Neural progenitor cell (in vitro differentiated cells): ENCODE data around the gene CTNNA3. TPM values are rescaled to one million over a fixed set of nuclear protein-coding genes. Genes with fewer than 3 reads are reported as not detected.

Experiments
- DNase-seq: peaks from one replicate; pipeline ENCODE4 v3.0.0-alpha.2; 2016; ENCODE audit warnings: low spot score
- H2AFZ ChIP-seq: fragments of 200-600 bp; sonication (generic); replicated peaks from 2 replicates; pipeline ENCODE4 v1.6.1; 2016; ENCODE audit warnings: antibody characterized with exemption
- H3F3A ChIP-seq: fragments of 200-600 bp; sonication (generic); 2 replicates; pipeline ENCODE4 v1.6.1; 2016; ENCODE audit warnings: antibody characterized with exemption, low read depth
- H3K27ac ChIP-seq: fragments of 200-600 bp; sonication (generic); 2 replicates; pipeline ENCODE4 v1.5.1; 2016; ENCODE audit warnings: mild to moderate bottlenecking
- H3K27me3 ChIP-seq: fragments of 200-600 bp; sonication (generic); 2 replicates; pipeline ENCODE4 v1.6.1; 2016; ENCODE audit warnings: mild to moderate bottlenecking, moderate library complexity
- H3K36me3 ChIP-seq: fragments of 200-600 bp; sonication (generic); 2 replicates; pipeline ENCODE4 v1.5.1; 2016
- H3K4me1 ChIP-seq: fragments of 200-600 bp; sonication (generic); 2 replicates; pipeline ENCODE4 v1.6.1; 2016; ENCODE audit warnings: mixed run types
- H3K4me2 ChIP-seq: fragments of 200-600 bp; sonication (generic); 2 replicates; pipeline ENCODE4 v1.6.1; 2016
- H3K4me3 ChIP-seq: fragments of 200-600 bp; sonication (generic); 2 replicates; pipeline ENCODE4 v1.5.1; 2016
- H3K79me2 ChIP-seq: fragments of 200-600 bp; sonication (generic); 2 replicates; pipeline ENCODE4 v1.6.1; 2016; ENCODE audit warnings: low read depth
- H3K9ac ChIP-seq: fragments of 200-600 bp; sonication (generic); 2 replicates; pipeline ENCODE4 v1.6.1; 2016
- H3K9me3 ChIP-seq: fragments of 200-600 bp; sonication (generic); 2 replicates; pipeline ENCODE4 v1.5.1; 2016; ENCODE audit warnings: low read depth
- H4K20me1 ChIP-seq: fragments of 200-600 bp; sonication (generic); 2 replicates; pipeline ENCODE4 v1.6.1; 2016; ENCODE audit warnings: low read depth
- H3K27ac Mint-ChIP-seq: 3 replicates; pipeline ENCODE4 v1.8.0; 2021; ENCODE audit warnings: mixed read lengths
- H3K27me3 Mint-ChIP-seq: 2 replicates; pipeline ENCODE4 v1.8.0; 2022; ENCODE audit warnings: low read depth, mild to moderate bottlenecking, inconsistent platforms, moderate library complexity, mixed read lengths; ENCODE audit not compliant: insufficient read depth
- H3K36me3 Mint-ChIP-seq: 3 replicates; pipeline ENCODE4 v1.8.0; 2021; ENCODE audit warnings: mixed read lengths
- H3K4me1 Mint-ChIP-seq: 3 replicates; pipeline ENCODE4 v1.8.0; 2021; ENCODE audit warnings: mixed read lengths
- H3K4me3 Mint-ChIP-seq: 3 replicates; pipeline ENCODE4 v1.8.0; 2021; ENCODE audit warnings: mild to moderate bottlenecking, moderate library complexity, mixed read lengths
- H3K9me3 Mint-ChIP-seq: 3 replicates; pipeline ENCODE4 v1.8.0; 2020; ENCODE audit warnings: mixed read lengths
- CTCF ChIP-seq: fragments of 200-600 bp; sonication (generic); IDR thresholded peaks from 2 replicates; pipeline ENCODE4 v1.5.1; 2017; ENCODE audit warnings: antibody characterized with exemption, mild to moderate bottlenecking
- EZH2 ChIP-seq: fragments of 200-600 bp; sonication (generic); IDR thresholded peaks from 2 replicates; pipeline ENCODE4 v1.6.1; 2017; ENCODE audit warnings: antibody characterized with exemption, mild to moderate bottlenecking, moderate library complexity
- EZH2phosphoT487 ChIP-seq: fragments of 200-600 bp; sonication (generic); IDR thresholded peaks from 2 replicates; pipeline ENCODE4 v1.6.1; 2017; ENCODE audit warnings: antibody characterized with exemption
- total RNA-seq: library from RNA; depleted of rRNA; stranded (reverse); fragments of >200 nt; gene quantifications from 2 replicates; pipeline ENCODE4 v1.2.3, GENCODE V29; 2015; ENCODE audit warnings: low replicate concordance

Gene CTNNA3
- total RNA-seq, 1 donor from 2014 or later, result 12.9 TPM

- H3K4me2 ChIP-seq, result no peak overlapping the region
- Mint-ChIP-seq H3K27ac (no peak overlapping the region), H3K4me3 (no peak overlapping the region), H3K9me3 (no peaks in the 10 kb centered on the region), H3K36me3 (no peaks in the 10 kb centered on the region), H3K4me1 (no peaks in the 10 kb centered on the region), H3K27me3 (no peaks in the 10 kb centered on the region)
- no peak for TF ChIP-seq EZH2phosphoT487
- no peak for TF ChIP-seq CTCF
- no peak for TF ChIP-seq EZH2
- H3K9me3 ChIP-seq, result no peaks in the 10 kb centered on the region
- H3K79me2 ChIP-seq, result no peaks in the 10 kb centered on the region
- H3K9ac ChIP-seq, result no peak overlapping the region
- H3K4me1 ChIP-seq, result peaks cover 6% of the 10 kb centered on the region
- H3K27me3 ChIP-seq, result no peaks in the 10 kb centered on the region
- H4K20me1 ChIP-seq, result no peaks in the 10 kb centered on the region
- DNase-seq, result no peak
- no peak overlapping the region for H3K27ac ChIP-seq
- H3F3A ChIP-seq, result no peaks in the 10 kb centered on the region
- H2AFZ ChIP-seq, result no peak overlapping the region
- no peaks in the 10 kb centered on the region for H3K36me3 ChIP-seq
- no peak overlapping the region for H3K4me3 ChIP-seq
Measured at GRCh38 chr10:67261300-67261797, 434.6 kb downstream of the CTNNA3 start.

- Histone ChIP-seq H3K27me3 (no peaks in the 10 kb centered on the region), H3K27ac (no peak overlapping the region), H3K9me3 (no peaks in the 10 kb centered on the region), H3K4me1 (peaks cover 6% of the 10 kb centered on the region), H3K79me2 (no peaks in the 10 kb centered on the region), H3K4me3 (no peak overlapping the region), H2AFZ (no peak overlapping the region), H3K4me2 (no peak overlapping the region), H3K36me3 (no peaks in the 10 kb centered on the region), H3F3A (no peaks in the 10 kb centered on the region), H3K9ac (no peak overlapping the region), H4K20me1 (no peaks in the 10 kb centered on the region)
- no peak for DNase-seq
- Mint-ChIP-seq H3K9me3 (no peaks in the 10 kb centered on the region), H3K27me3 (no peaks in the 10 kb centered on the region), H3K4me1 (no peaks in the 10 kb centered on the region), H3K36me3 (no peaks in the 10 kb centered on the region), H3K27ac (no peak overlapping the region), H3K4me3 (no peak overlapping the region)
- TF ChIP-seq EZH2phosphoT487, result no peak
- no peak for TF ChIP-seq EZH2
- no peak for TF ChIP-seq CTCF
Measured at GRCh38 chr10:67259319-67259929, 436.6 kb downstream of the CTNNA3 start.

GRCh38 chr10:67257427-67258144 is 438.4 kb downstream of the CTNNA3 start:
- no peak for DNase-seq
- no peak overlapping the region for H3K27ac Mint-ChIP-seq
- no peak overlapping the region for H3K4me2 ChIP-seq
- no peak overlapping the region for H3K4me3 ChIP-seq
- H3K4me1 ChIP-seq, result peaks cover 6% of the 10 kb centered on the region
- H3K9me3 ChIP-seq, result no peaks in the 10 kb centered on the region
- H3K4me3 Mint-ChIP-seq, result no peak overlapping the region
- TF ChIP-seq CTCF (no peak), EZH2 (no peak), EZH2phosphoT487 (no peak)
- H3K9me3 Mint-ChIP-seq, result no peaks in the 10 kb centered on the region
- H3K36me3 Mint-ChIP-seq, result no peaks in the 10 kb centered on the region
- no peak overlapping the region for H2AFZ ChIP-seq
- H3K27me3 Mint-ChIP-seq, result no peaks in the 10 kb centered on the region
- H3K79me2 ChIP-seq, result no peaks in the 10 kb centered on the region
- H3F3A ChIP-seq, result no peaks in the 10 kb centered on the region
- H4K20me1 ChIP-seq, result no peaks in the 10 kb centered on the region
- no peak overlapping the region for H3K27ac ChIP-seq
- H3K36me3 ChIP-seq, result no peaks in the 10 kb centered on the region
- peak overlapping the region; percentile 4 for H3K9ac ChIP-seq
- no peaks in the 10 kb centered on the region for H3K4me1 Mint-ChIP-seq
- H3K27me3 ChIP-seq, result no peaks in the 10 kb centered on the region
